ENCODE data around the gene INPP4B.

INPP4B gene

GRCh38 chr4:142565771-142566170 lies 280.3 kb downstream of the INPP4B start:
- Histone ChIP-seq H4K20me1 (no peaks in the 10 kb centered on the region), H3K36me3 (no peaks in the 10 kb centered on the region), H3K27ac (no peak overlapping the region), H3K4me2 (no peak overlapping the region), H3K27me3 (no peaks in the 10 kb centered on the region), H3K9me3 (replicated peaks in 1 of 11) (no peaks in the 10 kb centered on the region), H3K4me3 (no peak overlapping the region), H3K9ac (no peak overlapping the region), H3K4me1 (no peaks in the 10 kb centered on the region)
- TF ChIP-seq Cebpa-rat (IDR thresholded peaks at IDR 0.05): no peak

DNA sequence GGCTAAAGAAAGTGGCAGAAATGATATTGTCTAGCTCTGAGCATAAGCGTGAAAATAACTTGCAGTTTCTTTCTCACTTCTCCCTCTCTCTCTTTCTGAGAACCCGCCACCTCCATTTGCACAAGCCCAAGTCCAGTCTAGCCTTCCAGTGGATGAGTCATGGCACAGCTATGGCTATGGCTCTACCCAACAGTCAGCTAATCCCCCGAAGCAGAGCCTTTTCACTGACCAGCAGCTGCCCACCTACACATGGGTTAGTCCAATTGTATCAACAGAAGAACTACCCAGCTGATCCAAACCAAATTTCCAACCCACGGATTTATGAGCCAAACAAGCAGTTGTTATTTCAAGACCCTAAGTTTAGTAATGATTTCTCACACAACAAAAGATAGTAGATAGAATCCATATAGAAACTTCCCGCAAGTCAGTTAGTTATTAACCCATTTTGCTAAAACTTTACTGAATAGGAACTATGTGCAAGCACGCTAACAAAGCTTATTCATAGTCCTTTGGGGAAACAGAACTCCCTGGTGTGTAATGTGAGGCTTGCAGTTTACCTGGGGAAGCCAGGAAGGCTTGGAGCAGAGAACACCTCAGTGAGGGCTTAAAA lies 282.3 kb downstream of the INPP4B start:
- TF ChIP-seq Cebpa-rat (IDR thresholded peaks at IDR 0.05): no peak
- no peak overlapping the region for H3K9ac ChIP-seq
- H3K9me3 ChIP-seq (replicated peaks in 1 of 11): no peaks in the 10 kb centered on the region
- no peaks in the 10 kb centered on the region for H3K36me3 ChIP-seq
- H3K4me3 ChIP-seq: no peak overlapping the region
- no peak overlapping the region for H3K27ac ChIP-seq
- H3K4me1 ChIP-seq: no peaks in the 10 kb centered on the region
- no peaks in the 10 kb centered on the region for H3K27me3 ChIP-seq
- H3K4me2 ChIP-seq: no peak overlapping the region
- no peaks in the 10 kb centered on the region for H4K20me1 ChIP-seq

- Histone ChIP-seq H3K9ac (no peak overlapping the region), H3K4me2 (no peak overlapping the region), H3K27ac (no peak overlapping the region), H3K4me1 (no peaks in the 10 kb centered on the region), H3K27me3 (no peaks in the 10 kb centered on the region), H3K9me3 (replicated peaks in 1 of 11) (no peaks in the 10 kb centered on the region), H4K20me1 (no peaks in the 10 kb centered on the region), H3K36me3 (no peaks in the 10 kb centered on the region), H3K4me3 (no peak overlapping the region)
- TF ChIP-seq Cebpa-rat (IDR thresholded peaks at IDR 0.05): no peak
Measured at GRCh38 chr4:142559986-142560385, 286.1 kb downstream of the INPP4B start.

GRCh38 chr4:142558851-142559250 lies 287.2 kb downstream of the INPP4B start:
- H3K4me1 ChIP-seq: 0 out of 20 replicates have a peak, but pooled peaks cover 0 to under 1% (median 0%) of the 10 kb centered on the region in 10 experiments
- no peak overlapping the region for H3K27ac ChIP-seq
- no peak overlapping the region for H3K4me3 ChIP-seq
- H4K20me1 ChIP-seq: no peaks in the 10 kb centered on the region
- TF ChIP-seq Cebpa-rat (IDR thresholded peaks at IDR 0.05): no peak
- no peaks in the 10 kb centered on the region for H3K27me3 ChIP-seq
- H3K4me2 ChIP-seq: no peak overlapping the region
- H3K9me3 ChIP-seq (replicated peaks in 1 of 11): no peaks in the 10 kb centered on the region
- no peaks in the 10 kb centered on the region for H3K36me3 ChIP-seq
- H3K9ac ChIP-seq: no peak overlapping the region

- no peak for TF ChIP-seq Cebpa-rat (IDR thresholded peaks at IDR 0.05)
- Histone ChIP-seq H3K36me3 (no peaks in the 10 kb centered on the region), H3K9me3 (replicated peaks in 1 of 11) (no peaks in the 10 kb centered on the region), H3K9ac (no peak overlapping the region), H3K4me1 (peaks cover 0 to 16% (median 0%) of the 10 kb centered on the region in 10 experiments; a peak in 3 of 20 replicates), H4K20me1 (no peaks in the 10 kb centered on the region), H3K27me3 (no peaks in the 10 kb centered on the region), H3K4me3 (no peak overlapping the region), H3K27ac (no peak overlapping the region), H3K4me2 (no peak overlapping the region)
Measured at GRCh38 chr4:142557239-142557801, 288.8 kb downstream of the INPP4B start.

DNA sequence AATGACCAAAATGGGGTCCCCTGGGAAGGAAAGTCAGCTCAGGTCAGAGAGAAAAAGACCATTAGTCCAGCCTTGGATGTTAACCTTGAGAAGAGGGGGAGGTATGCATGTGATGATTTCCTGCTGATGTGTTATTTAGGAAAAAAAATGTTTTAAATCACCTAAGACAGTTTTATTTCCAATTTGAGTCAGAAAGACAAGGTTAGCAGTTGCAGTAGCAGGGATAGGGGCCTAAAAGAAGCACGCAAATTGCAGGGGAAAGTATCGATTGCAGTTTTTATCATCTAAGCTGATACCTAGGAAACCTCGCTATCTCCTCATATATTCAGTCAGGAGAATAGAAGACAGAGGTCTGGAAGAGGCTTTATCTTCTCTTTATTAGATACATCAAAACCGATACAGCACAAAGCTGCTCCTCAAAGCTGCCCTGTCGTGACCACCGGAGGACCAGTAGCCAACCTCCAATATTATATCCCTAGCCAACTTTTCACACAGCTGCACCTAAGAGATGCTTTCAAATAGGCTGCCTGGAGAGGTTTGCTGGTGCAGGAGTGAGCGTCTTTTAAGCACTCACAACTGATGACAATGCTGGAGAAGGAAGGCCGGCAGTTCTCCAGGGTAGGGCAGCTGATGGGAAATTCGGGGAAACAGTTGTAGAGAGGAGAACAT lies 289.4 kb downstream of the INPP4B start:
- Histone ChIP-seq H3K9me3 (replicated peaks in 1 of 11) (no peaks in the 10 kb centered on the region), H3K4me1 (peaks cover 0 to 17% (median 0%) of the 10 kb centered on the region in 10 experiments; a peak in 3 of 20 replicates), H3K27me3 (no peaks in the 10 kb centered on the region), H4K20me1 (no peaks in the 10 kb centered on the region), H3K4me3 (no peak overlapping the region), H3K9ac (no peak overlapping the region), H3K27ac (no peak overlapping the region), H3K36me3 (no peaks in the 10 kb centered on the region), H3K4me2 (no peak overlapping the region)
- TF ChIP-seq Cebpa-rat (IDR thresholded peaks at IDR 0.05): no peak

DNA sequence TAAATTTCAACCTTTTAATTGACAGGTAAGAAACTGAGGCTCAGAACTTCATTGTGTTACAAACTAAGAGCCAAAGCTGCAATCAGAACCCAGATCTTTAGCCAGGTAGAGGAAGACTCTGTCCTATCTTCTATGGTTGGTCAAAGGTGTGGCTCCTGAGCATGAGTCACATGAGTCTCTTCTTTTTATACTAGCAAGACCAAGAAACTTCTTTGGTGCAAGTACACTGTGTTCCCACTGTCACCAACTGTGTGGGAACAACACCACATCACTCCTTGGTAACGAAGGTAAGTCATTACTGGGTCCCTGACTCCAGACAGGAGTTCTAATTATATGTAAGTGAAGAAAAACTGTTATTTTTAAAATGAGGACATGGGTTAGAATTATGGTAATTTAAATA lies 290.1 kb downstream of the INPP4B start:
- H3K27me3 ChIP-seq: no peaks in the 10 kb centered on the region
- H3K27ac ChIP-seq: no peak overlapping the region
- H3K4me3 ChIP-seq: no peak overlapping the region
- H3K9me3 ChIP-seq (replicated peaks in 1 of 11): no peaks in the 10 kb centered on the region
- no peak overlapping the region for H3K9ac ChIP-seq
- H3K4me2 ChIP-seq: no peak overlapping the region
- TF ChIP-seq Cebpa-rat (IDR thresholded peaks at IDR 0.05): no peak
- peaks cover 0 to 17% (median 0%) of the 10 kb centered on the region in 10 experiments; a peak in 3 of 20 replicates for H3K4me1 ChIP-seq
- H3K36me3 ChIP-seq: no peaks in the 10 kb centered on the region
- H4K20me1 ChIP-seq: no peaks in the 10 kb centered on the region

GRCh38 chr4:142554412-142554811 lies 291.7 kb downstream of the INPP4B start:
- H3K9ac ChIP-seq: no peak overlapping the region
- H4K20me1 ChIP-seq: no peaks in the 10 kb centered on the region
- no peaks in the 10 kb centered on the region for H3K9me3 ChIP-seq (replicated peaks in 1 of 11)
- no peak overlapping the region for H3K4me2 ChIP-seq
- H3K36me3 ChIP-seq: no peaks in the 10 kb centered on the region
- no peak overlapping the region for H3K4me3 ChIP-seq
- peaks cover 0 to 22% (median 0%) of the 10 kb centered on the region in 10 experiments; a peak in 3 of 20 replicates for H3K4me1 ChIP-seq
- no peak for TF ChIP-seq Cebpa-rat (IDR thresholded peaks at IDR 0.05)
- H3K27ac ChIP-seq: no peak overlapping the region
- H3K27me3 ChIP-seq: no peaks in the 10 kb centered on the region

GRCh38 chr4:142551517-142552305 lies 294.4 kb downstream of the INPP4B start:
- H3K4me3 ChIP-seq: no peak overlapping the region
- no peaks in the 10 kb centered on the region for H3K27me3 ChIP-seq
- no peaks in the 10 kb centered on the region for H4K20me1 ChIP-seq
- H3K9ac ChIP-seq: no peak overlapping the region
- H3K36me3 ChIP-seq: no peaks in the 10 kb centered on the region
- no peak overlapping the region for H3K4me2 ChIP-seq
- no peak for TF ChIP-seq Cebpa-rat (IDR thresholded peaks at IDR 0.05)
- no peaks in the 10 kb centered on the region for H3K9me3 ChIP-seq (replicated peaks in 1 of 11)
- peaks cover 0 to 22% (median 0%) of the 10 kb centered on the region in 10 experiments; a peak in 3 of 20 replicates for H3K4me1 ChIP-seq
- no peak overlapping the region for H3K27ac ChIP-seq
